ENCODE measurements around the gene NAALADL2.

- TF ChIP-seq POLR2AphosphoS5 (IDR thresholded peaks at IDR 0.05; ENCODE audit: borderline replicate concordance, low read depth, low read length) (no peak), EZH2 (IDR thresholded peaks at IDR 0.05) (no peak), FOXP2 (optimal IDR thresholded peaks at IDR 0.05; ENCODE audit: control extremely low read depth, extremely low read length, insufficient read depth) (no peak)
Measured at GRCh38 chr3:175692256-175692655, 833.1 kb downstream of the NAALADL2 start.
